HEK293T (cell line): Measurements from ENCODE around the gene SCAI.

Source experiments
- BHLHE40 ChIP-seq: fragments of 450-650 bp; IDR thresholded peaks from 2 replicates; pipeline ENCODE4 v1.6.1; 2016; ENCODE audit warnings: mild to moderate bottlenecking, moderate library complexity, borderline replicate concordance
- ELF4 ChIP-seq: fragments of 450-650 bp; IDR thresholded peaks from 2 replicates; pipeline ENCODE4 v1.6.1; 2017; ENCODE audit warnings: antibody characterized with exemption
- FOXK2 ChIP-seq: fragments of 450-650 bp; IDR thresholded peaks from 2 replicates; pipeline ENCODE4 v1.6.1; 2016; ENCODE audit warnings: mild to moderate bottlenecking
- FOXM1 ChIP-seq: fragments of 450-650 bp; IDR thresholded peaks from 2 replicates; pipeline ENCODE4 v1.6.1; 2017; ENCODE audit warnings: mild to moderate bottlenecking, borderline replicate concordance
- HDGF ChIP-seq: fragments of 450-650 bp; IDR thresholded peaks from 2 replicates; pipeline ENCODE4 v1.6.1; 2017; ENCODE audit warnings: antibody characterized with exemption, borderline replicate concordance
- L3MBTL2 ChIP-seq: fragments of 450-650 bp; conservative IDR thresholded peaks from 2 replicates; pipeline ENCODE4 v1.6.1; 2016; ENCODE audit warnings: mild to moderate bottlenecking
- LEF1 ChIP-seq: fragments of 450-650 bp; IDR thresholded peaks from 2 replicates; pipeline ENCODE4 v1.6.1; 2017; ENCODE audit warnings: mild to moderate bottlenecking, borderline replicate concordance
- NFRKB ChIP-seq: fragments of 450-650 bp; IDR thresholded peaks from 2 replicates; pipeline ENCODE4 v1.6.1; 2016; ENCODE audit warnings: mild to moderate bottlenecking, moderate library complexity
- PKNOX1 ChIP-seq: fragments of 450-650 bp; IDR thresholded peaks from 2 replicates; pipeline ENCODE4 v1.6.1; 2016
- SP1 ChIP-seq: fragments of 450-650 bp; IDR thresholded peaks from 2 replicates; pipeline ENCODE4 v1.6.1; 2017
- SUZ12 ChIP-seq: fragments of 450-650 bp; IDR thresholded peaks from 2 replicates; pipeline ENCODE4 v1.6.1; 2016; ENCODE audit warnings: mild to moderate bottlenecking
- TARDBP ChIP-seq: fragments of 450-650 bp; IDR thresholded peaks from 2 replicates; pipeline ENCODE4 v1.6.1; 2016
- ZNF384 ChIP-seq: fragments of 450-650 bp; IDR thresholded peaks from 2 replicates; pipeline ENCODE4 v1.6.1; 2016

DNA sequence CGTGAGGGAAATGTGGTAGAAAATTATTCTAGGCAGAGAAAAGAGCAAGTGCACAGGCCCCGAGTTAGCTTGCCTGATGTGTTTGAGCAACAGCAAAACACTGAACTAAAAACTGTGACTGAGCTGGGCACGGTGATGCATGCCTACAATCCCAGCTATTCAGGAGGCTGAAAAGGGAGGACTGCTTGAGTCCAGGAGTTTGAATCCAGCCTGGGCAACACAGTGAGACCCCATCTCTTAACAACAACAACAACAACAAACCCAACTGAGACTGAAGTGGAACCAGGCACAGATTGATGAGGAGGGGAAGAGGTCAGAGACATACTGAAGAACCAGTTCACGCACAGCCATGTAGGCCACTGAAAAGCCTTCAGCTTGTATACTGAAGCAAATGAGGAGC, 42.5 kb downstream of the SCAI start:
- TF ChIP-seq PKNOX1 (no peak), SP1 (no peak), FOXK2 (no peak), ZNF384 (no peak), TARDBP (no peak), BHLHE40 (no peak), HDGF (no peak), LEF1 (no peak), FOXM1 (no peak), L3MBTL2 (no peak), ELF4 (no peak), SUZ12 (no peak), NFRKB (no peak)
